ENCODE data around the gene KMT2E. TPM values are rescaled to one million over a fixed set of nuclear protein-coding genes. Genes with fewer than 3 reads are reported as not detected.

KMT2E gene
- total RNA-seq, 1 experiment from 2014 or later, result 63.9 TPM

- Histone ChIP-seq H3K27me3 (replicated peaks; ENCODE audit: insufficient read depth, low read depth, low read length, poor library complexity) (no peaks in the 10 kb centered on the region), H3K9me3 (ENCODE audit: low read depth, low read length, poor library complexity, severe bottlenecking) (no peaks in the 10 kb centered on the region), H3K27ac (ENCODE audit: low read depth, low read length, poor library complexity, severe bottlenecking) (peak overlapping the region; percentile 9), H3K4me3 (ENCODE audit: low read depth, low read length, poor library complexity, severe bottlenecking) (no peak overlapping the region), H3K4me1 (ENCODE audit: insufficient read depth, low read length, poor library complexity, severe bottlenecking) (peaks cover 28% of the 10 kb centered on the region), H3K36me3 (ENCODE audit: insufficient read depth, low read length, poor library complexity, severe bottlenecking) (peaks cover 27% of the 10 kb centered on the region)
- ChIA-PET POLR2A (ENCODE audit: low non-redundant PET) (no interaction called here), CTCF (no interaction called here)
- no peak for TF ChIP-seq EZH2 (IDR thresholded peaks at IDR 0.05; ENCODE audit: borderline replicate concordance, low read depth, low read length, poor library complexity, severe bottlenecking)
- TF ChIP-seq, protein P1, sequence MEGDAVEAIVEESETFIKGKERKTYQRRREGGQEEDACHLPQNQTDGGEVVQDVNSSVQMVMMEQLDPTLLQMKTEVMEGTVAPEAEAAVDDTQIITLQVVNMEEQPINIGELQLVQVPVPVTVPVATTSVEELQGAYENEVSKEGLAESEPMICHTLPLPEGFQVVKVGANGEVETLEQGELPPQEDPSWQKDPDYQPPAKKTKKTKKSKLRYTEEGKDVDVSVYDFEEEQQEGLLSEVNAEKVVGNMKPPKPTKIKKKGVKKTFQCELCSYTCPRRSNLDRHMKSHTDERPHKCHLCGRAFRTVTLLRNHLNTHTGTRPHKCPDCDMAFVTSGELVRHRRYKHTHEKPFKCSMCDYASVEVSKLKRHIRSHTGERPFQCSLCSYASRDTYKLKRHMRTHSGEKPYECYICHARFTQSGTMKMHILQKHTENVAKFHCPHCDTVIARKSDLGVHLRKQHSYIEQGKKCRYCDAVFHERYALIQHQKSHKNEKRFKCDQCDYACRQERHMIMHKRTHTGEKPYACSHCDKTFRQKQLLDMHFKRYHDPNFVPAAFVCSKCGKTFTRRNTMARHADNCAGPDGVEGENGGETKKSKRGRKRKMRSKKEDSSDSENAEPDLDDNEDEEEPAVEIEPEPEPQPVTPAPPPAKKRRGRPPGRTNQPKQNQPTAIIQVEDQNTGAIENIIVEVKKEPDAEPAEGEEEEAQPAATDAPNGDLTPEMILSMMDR (conservative IDR thresholded peaks at IDR 0.05; ENCODE audit: low read depth, low read length), result no peak
- no peak for DNase-seq (ENCODE audit: low spot score)
- intact Hi-C loops (cut with micrococcal nuclease; ENCODE audit: unreplicated experiment), result no loop called here
- BruUV-seq (replicated peaks), result no TSS peak
Measured at GRCh38 chr7:105006367-105007136, 7.5 kb upstream of the KMT2E start.

GRCh38 chr7:105007298-105007697 is 6.7 kb upstream of the KMT2E start:
- Histone ChIP-seq H3K27me3 (replicated peaks; ENCODE audit: insufficient read depth, low read depth, low read length, poor library complexity) (no peaks in the 10 kb centered on the region), H3K36me3 (ENCODE audit: insufficient read depth, low read length, poor library complexity, severe bottlenecking) (peaks cover 27% of the 10 kb centered on the region), H3K4me1 (ENCODE audit: insufficient read depth, low read length, poor library complexity, severe bottlenecking) (peaks cover 24% of the 10 kb centered on the region), H3K9me3 (ENCODE audit: low read depth, low read length, poor library complexity, severe bottlenecking) (no peaks in the 10 kb centered on the region), H3K4me3 (ENCODE audit: low read depth, low read length, poor library complexity, severe bottlenecking) (no peak overlapping the region), H3K27ac (ENCODE audit: low read depth, low read length, poor library complexity, severe bottlenecking) (peak overlapping the region; percentile 9)
- no TSS peak for BruUV-seq (replicated peaks)
- TF ChIP-seq, protein P1 (conservative IDR thresholded peaks at IDR 0.05; ENCODE audit: low read depth, low read length), result no peak
- TF ChIP-seq EZH2 (IDR thresholded peaks at IDR 0.05; ENCODE audit: borderline replicate concordance, low read depth, low read length, poor library complexity, severe bottlenecking), result no peak
- intact Hi-C loops (cut with micrococcal nuclease; ENCODE audit: unreplicated experiment), result no loop called here
- ChIA-PET CTCF (no interaction called here), POLR2A (ENCODE audit: low non-redundant PET) (no interaction called here)
- no peak for DNase-seq (ENCODE audit: low spot score)

DNA sequence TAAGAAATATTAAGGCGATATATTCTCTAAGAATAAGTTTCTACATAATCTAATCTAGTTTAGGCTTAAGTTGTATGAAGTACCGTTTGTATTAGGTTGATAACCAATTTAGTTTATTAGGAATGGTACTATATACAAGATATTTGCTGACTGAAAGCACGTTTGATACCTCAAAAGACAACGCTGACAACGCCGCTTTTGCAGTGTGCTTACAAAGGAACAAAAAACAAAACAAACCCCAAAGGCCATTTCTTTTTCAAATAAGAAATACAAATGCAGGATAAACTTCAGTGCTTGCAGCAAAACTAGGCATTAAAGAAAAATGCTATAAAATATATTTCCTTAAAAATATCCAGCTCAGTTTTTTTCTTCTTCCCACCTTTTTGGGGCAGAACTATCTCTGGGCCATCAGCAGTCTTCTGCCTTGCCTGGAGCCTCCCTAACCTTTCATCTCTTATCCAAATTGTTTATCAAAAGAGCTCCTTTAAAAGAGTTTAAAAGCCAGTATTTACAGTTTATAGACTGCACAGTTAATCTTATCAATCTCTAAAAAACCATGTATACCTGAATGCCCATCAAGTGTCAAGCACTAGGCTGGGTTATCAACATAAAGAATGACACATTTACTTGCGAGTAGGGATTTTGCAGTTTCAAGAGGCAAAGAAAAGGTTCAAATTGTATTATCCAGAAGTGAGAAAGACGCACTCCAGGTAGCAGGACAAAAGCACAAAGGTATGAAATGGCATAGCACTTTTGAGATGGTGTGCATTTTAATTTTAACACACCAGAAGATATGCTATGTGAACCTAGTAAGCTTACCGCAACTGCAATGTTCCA is 4.1 kb upstream of the KMT2E start:
- no peak for DNase-seq (ENCODE audit: low spot score)
- intact Hi-C loops (cut with micrococcal nuclease; ENCODE audit: unreplicated experiment), result no loop called here
- H3K36me3 ChIP-seq (ENCODE audit: insufficient read depth, low read length, poor library complexity, severe bottlenecking), result peaks cover 20% of the 10 kb centered on the region
- ChIA-PET CTCF (interaction anchor here (0.6 to 0.8 kb wide), 2 partner anchors 23 to 29 kb away, joined by 3 to 6 read pairs; no protein-coding TSS in a partner anchor), POLR2A (ENCODE audit: low non-redundant PET) (interaction anchor here (0.7 kb wide), 1 partner anchor 26 kb away, joined by 4 read pairs; no protein-coding TSS in a partner anchor)
- H3K4me3 ChIP-seq (ENCODE audit: low read depth, low read length, poor library complexity, severe bottlenecking), result peak overlapping the region; percentile 95
- H3K27ac ChIP-seq (ENCODE audit: low read depth, low read length, poor library complexity, severe bottlenecking), result peak overlapping the region; percentile 100
- no peak for TF ChIP-seq EZH2 (IDR thresholded peaks at IDR 0.05; ENCODE audit: borderline replicate concordance, low read depth, low read length, poor library complexity, severe bottlenecking)
- TF ChIP-seq, protein P1 (conservative IDR thresholded peaks at IDR 0.05; ENCODE audit: low read depth, low read length), result no peak
- no TSS peak for BruUV-seq (replicated peaks)
- no peaks in the 10 kb centered on the region for H3K27me3 ChIP-seq (replicated peaks; ENCODE audit: insufficient read depth, low read depth, low read length, poor library complexity)
- no peaks in the 10 kb centered on the region for H3K9me3 ChIP-seq (ENCODE audit: low read depth, low read length, poor library complexity, severe bottlenecking)
- peaks cover 9% of the 10 kb centered on the region for H3K4me1 ChIP-seq (ENCODE audit: insufficient read depth, low read length, poor library complexity, severe bottlenecking)
